ENCODE measurements around the gene CYP4F22.
"Not testable (repeated sequence)": the region's sequence is repeated elsewhere in the genome, so short reads cannot be mapped to it uniquely, and the experiment has no call there.

Gene CYP4F22

DNA sequence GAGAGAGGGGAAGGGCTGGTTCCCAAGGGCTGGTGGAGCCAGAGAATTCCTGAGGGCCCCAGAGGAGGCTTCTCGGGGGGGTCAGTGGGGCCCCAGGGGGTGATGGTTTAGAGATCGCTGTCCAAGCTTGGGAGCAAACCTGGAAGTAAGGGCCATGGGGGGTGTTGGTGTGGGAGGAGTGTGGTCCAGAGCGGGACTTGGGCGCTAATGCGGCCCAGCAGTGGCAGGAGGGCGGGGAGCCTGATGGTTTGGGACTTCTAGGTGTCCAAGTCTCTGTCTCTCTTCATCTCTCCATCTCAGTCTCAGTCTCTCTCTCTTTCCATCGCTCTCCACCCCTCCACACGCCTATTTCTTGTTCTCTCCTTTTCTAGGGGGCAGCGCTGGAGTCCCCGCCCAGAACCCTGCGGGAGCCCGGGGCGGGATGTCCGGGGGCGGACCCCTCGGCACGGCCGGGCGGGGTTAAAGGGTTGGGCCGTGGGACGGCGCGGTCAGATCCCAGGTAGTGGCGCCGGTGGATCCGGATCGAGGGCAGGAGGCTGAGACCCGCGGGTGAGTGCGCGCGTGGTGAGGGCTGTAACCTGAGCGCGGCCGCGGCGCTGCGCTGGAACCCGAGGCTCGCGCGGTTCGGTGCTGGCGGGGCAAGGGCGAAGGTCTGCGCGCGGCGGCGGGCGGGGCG is at the start of gene CYP4F22:
TSS of gene CYP4F22 (plus strand) at position 491 of the 676 bp plus-strand sequence. CDS start 16,812 bp downstream, outside the sequence.
- Mint-ChIP-seq H3K9me3 (no peaks in the 10 kb centered on the region), H3K36me3 (ENCODE audit: low read depth) (no peaks in the 10 kb centered on the region), H3K27ac (no peak within 1 kb of the TSS), H3K27me3 (peaks cover 17% of the 10 kb centered on the region), H3K4me3 (peak within 1 kb of the TSS; percentile 79), H3K4me1 (ENCODE audit: low read depth) (peaks cover 20% of the 10 kb centered on the region)

DNA sequence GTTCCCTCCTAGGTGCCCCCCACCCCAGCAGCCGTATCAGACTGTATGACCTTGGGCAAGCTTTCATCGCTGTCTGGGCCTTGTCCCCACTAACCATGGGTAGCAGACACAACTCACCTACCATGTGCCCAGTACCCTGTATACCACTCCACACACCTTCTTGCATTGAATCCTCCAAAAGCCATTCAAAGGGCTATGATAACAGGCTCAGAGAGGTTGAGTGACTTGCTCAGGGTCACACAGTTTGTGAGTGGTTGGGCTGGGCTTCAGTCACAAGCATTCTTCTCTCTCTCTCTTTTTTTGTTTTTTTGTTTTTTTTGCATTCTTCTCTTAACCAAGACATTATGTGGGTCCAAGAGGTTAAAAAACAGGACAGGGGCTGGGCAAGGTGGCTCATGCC is 46.6 kb upstream of the CYP4F22 start:
- peaks cover 25% of the 10 kb centered on the region for H3K36me3 Mint-ChIP-seq (ENCODE audit: low read depth)
- peak overlapping the region; percentile 91 for H3K4me3 Mint-ChIP-seq
- no peaks in the 10 kb centered on the region for H3K9me3 Mint-ChIP-seq

DNA sequence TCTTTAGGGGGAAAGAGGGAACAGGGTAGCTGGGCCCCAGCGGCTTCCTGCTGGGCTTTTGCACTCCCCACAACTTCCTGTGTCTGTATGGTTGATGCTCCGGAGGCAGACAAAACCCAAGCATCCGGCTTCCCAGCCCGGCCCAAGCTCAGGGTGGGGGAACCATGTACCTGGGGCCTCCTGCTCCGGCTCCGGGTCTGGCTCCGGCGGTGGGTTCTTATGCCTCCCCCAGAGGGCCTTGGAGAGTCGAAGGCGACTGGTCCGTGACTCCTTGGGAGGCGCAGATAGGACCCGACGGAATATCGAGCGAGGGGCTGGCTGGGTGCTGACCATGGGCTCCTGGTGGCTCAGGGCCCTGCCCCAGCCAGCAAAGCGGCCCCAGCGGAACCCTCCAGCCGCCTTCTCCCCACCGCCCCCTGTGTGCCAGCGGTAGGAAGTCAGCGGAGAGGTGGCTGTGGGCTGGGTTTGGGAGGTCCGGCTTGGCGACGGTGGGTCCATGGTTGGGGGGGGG is 44.4 kb upstream of the CYP4F22 start:
- peaks cover 60% of the 10 kb centered on the region for H3K4me1 Mint-ChIP-seq (ENCODE audit: low read depth)
- H3K27ac Mint-ChIP-seq, result peak overlapping the region; percentile 91
- peaks cover 20% of the 10 kb centered on the region for H3K36me3 Mint-ChIP-seq (ENCODE audit: low read depth)
- peak overlapping the region; percentile 91 for H3K4me3 Mint-ChIP-seq
- peaks cover 3% of the 10 kb centered on the region for H3K27me3 Mint-ChIP-seq
- H3K9me3 Mint-ChIP-seq, result no peaks in the 10 kb centered on the region

More for the DNA sequence above, 46.6 kb upstream of the CYP4F22 start:
- Mint-ChIP-seq H3K27me3 (no peaks in the 10 kb centered on the region), H3K4me1 (ENCODE audit: low read depth) (peaks cover 38% of the 10 kb centered on the region), H3K27ac (peak overlapping the region; percentile 68)

DNA sequence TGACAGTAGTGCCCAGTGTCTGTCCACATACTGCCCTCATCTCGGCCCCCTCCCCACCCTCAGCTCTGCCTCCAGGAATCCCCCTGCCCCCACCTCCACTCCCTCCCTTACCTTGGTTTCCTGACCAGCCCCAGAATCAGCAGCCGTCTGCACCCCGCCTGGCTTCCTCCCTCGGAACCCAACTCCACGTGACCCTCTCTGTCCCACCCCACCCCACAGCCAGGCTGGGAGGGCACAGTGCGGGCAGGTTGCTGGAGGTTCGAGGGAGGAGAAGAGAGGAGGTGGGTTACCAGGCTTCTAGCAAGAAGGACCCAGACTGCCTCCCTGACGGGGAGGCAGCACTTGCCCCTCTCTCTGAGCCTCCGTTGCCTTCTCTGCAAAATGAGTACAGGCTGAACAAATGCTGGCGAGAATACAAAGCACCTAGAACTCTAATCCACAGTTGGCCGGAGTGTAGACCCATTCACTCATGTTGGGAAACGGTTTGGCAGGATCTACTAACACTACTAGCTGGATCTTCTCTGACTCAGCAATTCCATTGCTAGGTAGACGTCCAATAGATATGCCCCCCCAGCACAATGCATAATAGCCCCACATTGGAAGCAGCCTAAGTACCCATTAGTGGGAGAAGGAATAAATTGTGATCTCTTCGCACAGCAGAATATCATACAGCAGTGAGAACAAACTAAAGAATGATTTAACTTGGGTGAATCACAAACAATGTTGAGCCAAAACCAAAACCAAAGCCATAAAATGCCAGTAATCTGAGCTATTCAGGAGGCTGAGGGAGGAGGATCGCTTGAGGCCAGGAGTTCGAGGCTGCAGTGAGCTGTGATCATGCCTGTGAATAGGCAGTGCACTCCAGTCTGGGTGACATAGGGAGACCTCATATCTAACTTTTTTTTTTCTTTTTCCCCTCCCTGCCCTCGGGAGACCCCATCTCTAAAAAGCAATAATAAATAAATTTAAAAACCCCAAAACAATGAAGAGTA is 43.6 kb upstream of the CYP4F22 start, which contains the start of gene RASAL3:
TSS of gene RASAL3 (minus strand) at position 151 of the 992 bp plus-strand sequence. CDS start 186 bp downstream, outside the sequence.
- H3K4me3 Mint-ChIP-seq, result peak within 1 kb of the TSS; percentile 91
- no peaks in the 10 kb centered on the region for H3K9me3 Mint-ChIP-seq
- peaks cover 66% of the 10 kb centered on the region for H3K4me1 Mint-ChIP-seq (ENCODE audit: low read depth)
- peaks cover 16% of the 10 kb centered on the region for H3K36me3 Mint-ChIP-seq (ENCODE audit: low read depth)
- peaks cover 8% of the 10 kb centered on the region for H3K27me3 Mint-ChIP-seq
- H3K27ac Mint-ChIP-seq, result peak within 1 kb of the TSS; percentile 91

DNA sequence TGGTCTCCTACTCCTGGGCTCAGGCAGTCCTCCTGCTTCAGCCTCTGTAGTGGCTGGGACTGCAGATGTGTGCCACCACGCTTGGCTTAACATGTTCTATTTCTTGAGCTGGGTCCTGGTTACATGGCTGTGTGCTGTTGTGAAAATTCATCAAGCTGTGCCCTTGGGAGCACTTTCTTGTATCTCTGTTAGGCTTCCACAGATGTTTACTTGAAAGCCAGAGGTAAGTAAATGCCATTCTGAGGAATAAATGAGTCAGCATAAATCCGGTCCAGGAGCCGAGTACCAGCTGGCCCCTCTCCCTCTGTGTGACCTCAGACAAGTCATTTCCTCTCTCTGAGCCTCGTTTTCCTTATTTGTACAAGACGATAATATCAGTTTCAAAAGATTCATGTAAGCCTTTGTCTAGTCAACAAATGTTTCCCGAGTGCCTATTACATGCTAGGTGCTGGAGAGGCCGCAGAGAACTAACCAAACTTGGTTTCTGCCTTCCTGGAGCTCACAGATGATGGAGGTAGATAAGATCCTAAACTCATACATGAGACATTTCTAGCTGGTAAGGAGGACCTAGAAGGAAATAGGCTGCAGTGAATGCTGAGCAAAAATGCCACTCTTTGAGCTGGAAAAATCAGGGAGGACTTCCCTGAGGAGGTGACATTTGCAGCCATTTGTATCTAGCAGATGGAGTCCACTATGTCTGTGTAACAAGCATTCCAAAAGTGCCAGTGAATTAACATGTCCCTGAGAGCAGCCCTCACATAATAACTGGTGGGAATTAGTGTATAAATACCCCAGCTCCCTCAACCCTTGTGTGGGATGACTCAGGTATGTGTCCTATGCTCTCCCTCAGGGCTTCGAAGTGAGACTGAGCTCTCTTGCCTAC is 41.2 kb upstream of the CYP4F22 start:
- H3K4me3 Mint-ChIP-seq, result peak overlapping the region; percentile 45
- H3K36me3 Mint-ChIP-seq (ENCODE audit: low read depth), result peaks cover 6% of the 10 kb centered on the region
- no peaks in the 10 kb centered on the region for H3K9me3 Mint-ChIP-seq
- H3K4me1 Mint-ChIP-seq (ENCODE audit: low read depth), result peaks cover 64% of the 10 kb centered on the region
- H3K27ac Mint-ChIP-seq, result peak overlapping the region; percentile 80
- H3K27me3 Mint-ChIP-seq, result peaks cover 8% of the 10 kb centered on the region

DNA sequence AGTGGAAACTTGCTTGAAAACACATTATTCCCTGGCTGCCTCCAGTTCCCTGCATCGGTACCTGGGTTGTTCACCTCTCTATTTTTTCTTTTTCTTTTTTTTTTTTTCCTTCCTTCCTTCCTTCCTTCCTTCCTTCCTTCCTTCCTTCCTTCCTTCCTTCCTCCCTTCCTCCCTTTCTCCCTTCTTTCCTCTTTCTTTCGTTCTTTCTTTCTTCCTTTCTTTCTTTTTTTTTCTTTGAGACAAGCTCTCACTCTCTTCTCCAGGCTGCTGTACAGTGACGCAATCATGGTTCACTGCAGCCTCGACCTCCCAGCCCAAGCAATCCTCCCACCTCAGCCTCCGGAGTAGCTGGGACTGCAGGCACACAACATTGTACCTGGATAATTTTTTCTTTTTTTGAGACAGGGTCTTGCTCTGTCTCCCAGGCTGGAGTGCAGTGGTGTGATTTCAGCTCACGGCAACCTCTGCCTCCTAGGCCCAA is 40.6 kb upstream of the CYP4F22 start:
- H3K4me1 Mint-ChIP-seq (ENCODE audit: low read depth), result peaks cover 58% of the 10 kb centered on the region
- peaks cover 6% of the 10 kb centered on the region for H3K36me3 Mint-ChIP-seq (ENCODE audit: low read depth)
- H3K27ac Mint-ChIP-seq, result peak overlapping the region; percentile 92
- H3K27me3 Mint-ChIP-seq, result peaks cover 8% of the 10 kb centered on the region
- H3K9me3 Mint-ChIP-seq, result no peaks in the 10 kb centered on the region
- no peak overlapping the region for H3K4me3 Mint-ChIP-seq

DNA sequence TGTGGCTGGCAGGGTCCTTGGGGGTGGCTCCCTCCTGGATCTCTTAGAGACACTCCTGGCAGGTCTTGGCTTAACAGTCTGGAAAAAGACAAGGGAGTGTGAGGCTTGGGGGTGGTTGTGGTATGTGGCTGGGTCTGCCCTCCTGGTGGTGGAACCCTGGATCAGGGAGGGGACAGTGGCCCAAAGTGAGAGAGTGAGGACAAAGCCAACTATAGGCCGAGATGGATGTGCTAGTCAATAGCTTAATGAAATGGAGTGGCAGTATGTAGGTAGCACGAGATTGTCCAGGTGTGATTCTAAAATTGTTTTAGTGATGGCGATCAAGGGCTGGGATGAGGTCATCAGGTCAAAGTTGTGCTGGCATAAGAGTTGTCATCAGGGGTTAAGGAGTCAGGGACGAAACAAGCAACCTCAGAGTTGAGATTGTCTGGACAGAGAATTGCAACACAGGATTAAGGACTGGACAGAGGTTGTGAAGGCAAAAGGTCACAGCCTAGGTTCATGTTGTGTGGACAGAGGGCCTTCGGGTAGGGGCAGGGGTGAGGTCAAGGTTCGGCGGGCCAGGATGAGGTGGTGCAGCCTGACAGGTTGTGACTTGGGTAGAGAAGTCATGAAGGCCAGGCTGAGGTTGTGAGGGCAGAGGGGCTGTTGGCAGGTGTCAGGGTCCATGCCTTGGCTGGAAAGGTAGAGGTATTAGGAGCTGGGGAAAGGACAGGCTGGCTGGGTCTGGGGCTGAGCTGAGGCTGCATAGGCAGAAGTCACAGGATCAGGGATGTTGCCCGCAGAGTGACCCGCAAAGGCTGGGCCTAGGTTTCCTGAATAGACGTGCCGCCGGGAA is 39.4 kb upstream of the CYP4F22 start:
- Mint-ChIP-seq H3K36me3 (ENCODE audit: low read depth) (no peaks in the 10 kb centered on the region), H3K9me3 (no peaks in the 10 kb centered on the region), H3K4me1 (ENCODE audit: low read depth) (peaks cover 53% of the 10 kb centered on the region), H3K4me3 (peak overlapping the region; percentile 73), H3K27ac (peak overlapping the region; percentile 43), H3K27me3 (peaks cover 8% of the 10 kb centered on the region)

DNA sequence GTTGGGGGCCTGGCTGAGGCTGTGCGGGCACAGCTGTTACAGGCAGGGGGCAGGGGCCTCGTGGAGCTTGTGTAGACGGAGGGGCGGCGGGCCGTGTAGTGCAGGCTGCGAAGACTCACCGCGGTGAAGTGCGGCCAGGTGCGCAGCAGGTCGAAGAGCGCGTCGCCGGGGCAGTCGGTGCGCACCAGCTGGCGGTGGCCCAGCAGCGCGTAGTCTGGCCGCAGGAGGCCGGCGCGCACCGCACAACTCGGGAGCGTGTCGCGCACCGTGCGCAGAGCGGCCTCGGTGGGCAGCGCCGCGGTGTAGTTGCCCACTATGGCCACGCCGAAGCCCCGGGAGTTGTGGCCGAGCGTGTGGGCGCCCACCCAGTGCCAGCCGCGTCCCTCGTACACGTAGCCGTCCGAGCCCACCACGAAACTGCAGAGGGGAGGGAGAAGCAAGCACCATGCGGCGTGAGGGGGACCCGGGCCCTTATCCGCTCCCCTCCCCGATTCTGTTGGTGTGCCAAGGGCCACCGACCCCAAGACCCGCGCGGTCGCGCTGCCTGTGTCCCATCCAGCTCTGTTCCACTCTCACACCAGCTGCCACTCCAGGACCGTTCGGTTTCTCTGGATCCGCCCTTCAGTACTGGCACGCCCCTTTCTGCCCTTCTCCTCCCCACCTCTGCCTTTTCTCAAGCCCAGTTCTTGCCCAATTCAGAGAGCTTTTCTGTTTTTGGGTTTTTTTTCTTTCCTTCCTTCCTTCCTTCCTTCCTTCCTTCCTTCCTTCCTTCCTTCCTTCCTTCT is 38.6 kb upstream of the CYP4F22 start:
- no peaks in the 10 kb centered on the region for H3K36me3 Mint-ChIP-seq (ENCODE audit: low read depth)
- H3K4me1 Mint-ChIP-seq (ENCODE audit: low read depth), result peaks cover 50% of the 10 kb centered on the region
- H3K27ac Mint-ChIP-seq, result peak overlapping the region; percentile 43
- no peaks in the 10 kb centered on the region for H3K9me3 Mint-ChIP-seq
- peaks cover 8% of the 10 kb centered on the region for H3K27me3 Mint-ChIP-seq
- H3K4me3 Mint-ChIP-seq, result peak overlapping the region; percentile 73

DNA sequence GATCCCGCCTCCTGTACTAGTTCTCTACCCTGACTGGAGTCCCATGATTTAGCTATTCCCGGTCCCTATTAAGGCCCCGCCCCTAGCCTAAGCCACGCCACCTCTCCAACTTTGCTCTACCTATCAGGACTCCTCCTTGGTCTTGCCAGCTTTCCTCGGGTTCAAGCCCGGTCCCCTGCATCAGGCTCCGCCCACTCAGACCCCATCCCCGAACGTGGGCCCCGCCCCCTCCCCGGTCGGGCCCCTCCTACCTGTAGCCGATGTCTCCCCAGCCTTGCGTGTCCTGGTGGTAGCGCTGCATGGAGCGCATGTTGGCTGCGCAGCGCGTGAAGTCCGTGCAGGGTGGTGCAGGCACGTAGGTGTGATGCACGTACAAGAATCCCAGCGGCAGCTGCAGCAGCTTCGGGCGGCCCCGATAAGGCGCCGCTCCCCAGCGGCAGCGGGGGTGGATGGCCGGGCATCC is 36.7 kb upstream of the CYP4F22 start:
- Mint-ChIP-seq H3K36me3 (ENCODE audit: low read depth) (no peaks in the 10 kb centered on the region), H3K9me3 (no peaks in the 10 kb centered on the region), H3K4me1 (ENCODE audit: low read depth) (peaks cover 39% of the 10 kb centered on the region), H3K27me3 (peaks cover 8% of the 10 kb centered on the region), H3K27ac (no peak overlapping the region), H3K4me3 (no peak overlapping the region)

DNA sequence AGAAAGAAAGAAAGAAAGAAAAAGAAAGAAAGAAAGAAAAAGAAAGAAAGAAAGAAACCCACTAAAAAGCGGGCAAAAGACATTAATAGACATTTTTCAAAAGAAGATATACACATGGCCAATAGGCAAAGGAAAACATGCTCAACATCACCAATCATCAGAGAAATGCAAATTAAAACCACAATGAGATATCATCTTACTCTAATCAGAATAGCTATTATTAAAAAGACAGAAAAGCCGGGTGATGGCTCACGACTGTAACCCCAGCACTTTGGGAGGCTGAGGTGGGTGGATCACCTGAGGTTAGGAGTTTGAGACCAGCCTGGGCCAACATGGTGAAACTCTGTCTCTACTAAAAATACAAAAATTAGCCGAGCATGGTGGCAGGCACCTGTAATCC is 34.5 kb upstream of the CYP4F22 start:
- not testable (repeated sequence) for H3K27me3 Mint-ChIP-seq; H3K36me3 Mint-ChIP-seq (ENCODE audit: low read depth); H3K4me3 Mint-ChIP-seq; H3K9me3 Mint-ChIP-seq
- Mint-ChIP-seq H3K27ac (peak overlapping the region; percentile 10), H3K4me1 (ENCODE audit: low read depth) (peaks cover 20% of the 10 kb centered on the region)

DNA sequence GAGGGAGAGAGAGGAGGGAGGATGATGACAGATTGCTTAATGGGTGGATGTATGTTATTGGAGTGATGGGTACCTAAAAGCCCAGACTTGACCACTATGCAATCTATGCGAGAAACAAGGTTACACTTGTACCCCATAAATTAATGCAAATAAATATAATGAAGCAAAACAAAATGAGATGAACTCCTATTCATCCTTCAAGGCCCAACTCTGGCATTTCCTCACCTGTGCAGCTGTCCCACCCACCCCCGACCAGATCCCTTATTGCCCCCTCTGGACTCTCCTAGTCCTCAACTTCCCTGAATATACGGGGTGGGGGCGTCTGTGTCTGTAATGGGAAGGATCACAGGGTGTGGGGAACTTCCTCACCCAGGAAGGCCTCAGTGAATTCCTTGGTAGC is 33.2 kb upstream of the CYP4F22 start:
- Mint-ChIP-seq H3K4me3 (no peak overlapping the region), H3K9me3 (no peaks in the 10 kb centered on the region), H3K27ac (no peak overlapping the region), H3K27me3 (no peaks in the 10 kb centered on the region), H3K36me3 (ENCODE audit: low read depth) (no peaks in the 10 kb centered on the region), H3K4me1 (ENCODE audit: low read depth) (peaks cover 17% of the 10 kb centered on the region)

DNA sequence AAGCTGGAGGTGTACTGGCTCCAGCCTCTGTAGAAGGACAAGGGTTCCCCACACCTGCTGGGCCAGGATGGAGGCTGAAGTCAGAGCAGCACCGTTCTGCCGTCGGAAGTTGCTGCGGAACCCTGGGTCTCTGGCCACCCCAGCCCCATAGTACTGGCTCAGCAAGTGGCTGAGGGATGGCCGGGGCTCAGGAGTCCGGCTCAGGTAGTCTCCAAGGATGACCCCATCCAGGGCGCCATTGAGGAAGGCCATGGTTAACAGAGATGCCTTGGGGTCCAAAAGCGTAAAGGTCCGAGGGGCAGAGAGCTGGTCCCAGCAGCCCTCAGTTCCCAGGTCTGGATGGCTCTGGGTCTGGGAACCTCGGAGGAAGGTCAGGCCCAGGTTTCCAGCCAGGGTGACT is 32.7 kb upstream of the CYP4F22 start:
- Mint-ChIP-seq H3K27me3 (no peaks in the 10 kb centered on the region), H3K36me3 (ENCODE audit: low read depth) (no peaks in the 10 kb centered on the region)

DNA sequence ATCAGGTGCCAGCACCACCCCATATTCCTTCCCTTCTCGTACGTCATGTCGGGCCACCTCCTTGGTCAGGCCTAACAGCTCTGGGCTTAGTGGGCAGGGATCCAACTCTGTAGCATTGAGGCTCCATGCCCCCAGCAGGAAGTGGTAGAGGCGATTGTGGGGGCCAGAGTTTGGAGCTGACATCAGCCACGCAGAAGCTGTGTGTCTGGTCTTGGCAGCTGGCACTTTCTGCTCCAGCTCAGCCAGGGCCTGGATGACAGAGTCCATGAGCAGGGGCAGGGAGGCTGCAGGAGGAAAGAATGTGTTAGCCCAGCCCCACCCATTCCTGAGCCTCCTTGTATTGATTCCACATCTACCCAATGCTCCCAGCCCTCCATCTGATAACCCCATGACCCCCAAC is 32.0 kb upstream of the CYP4F22 start:
- Mint-ChIP-seq H3K27ac (no peak overlapping the region), H3K27me3 (no peaks in the 10 kb centered on the region), H3K4me1 (ENCODE audit: low read depth) (peaks cover 16% of the 10 kb centered on the region), H3K9me3 (no peaks in the 10 kb centered on the region), H3K4me3 (no peak overlapping the region), H3K36me3 (ENCODE audit: low read depth) (no peaks in the 10 kb centered on the region)

More for the DNA sequence above, 32.7 kb upstream of the CYP4F22 start:
- H3K27ac Mint-ChIP-seq, result no peak overlapping the region
- H3K4me3 Mint-ChIP-seq, result no peak overlapping the region
- H3K4me1 Mint-ChIP-seq (ENCODE audit: low read depth), result peaks cover 16% of the 10 kb centered on the region
- H3K9me3 Mint-ChIP-seq, result no peaks in the 10 kb centered on the region
